Activated CD4-positive, alpha-beta T cell treated with anti-CD3 and anti-CD28 coated beads for 36 hours (primary cell): ENCODE data around the gene APOBEC4. TPM values are rescaled to one million over a fixed set of nuclear protein-coding genes. Genes with fewer than 3 reads are reported as not detected.
A peak's percentile ranks its signal among the peaks of the same experiment; 100 is the strongest.
"Not testable (repeated sequence)": the region's sequence is repeated elsewhere in the genome, so short reads cannot be mapped to it uniquely, and the experiment has no call there.

ENCODE experiments used
- ATAC-seq: fragments of 200-7000 bp; cut with Tn5 transposase; one replicate; pipeline ENCODE4 v1.10.0; 2021; ENCODE audit warnings: mild to moderate bottlenecking, moderate library complexity
- CTCF ChIA-PET: fragments of 350-600 bp; sonication (Branson Sonifier 250); formaldehyde crosslinking; loops from one replicate; lab custom pipeline; 2021; ENCODE audit warnings: antibody characterized with exemption; lab: Charles Lee
- POLR2A ChIA-PET: fragments of 350-600 bp; sonication (Branson Sonifier 250); formaldehyde crosslinking; loops from one replicate; lab custom pipeline; 2021; ENCODE audit warnings: antibody characterized with exemption, inconsistent platforms; lab: Charles Lee
- DNase-seq: peaks from one replicate; pipeline ENCODE4 v3.0.0-alpha.2; 2020
- H3K27ac Mint-ChIP-seq: one replicate; pipeline ENCODE4 v1.8.0; 2021; ENCODE audit warnings: mixed read lengths
- H3K27me3 Mint-ChIP-seq: one replicate; pipeline ENCODE4 v1.8.0; 2021; ENCODE audit warnings: mixed read lengths
- H3K36me3 Mint-ChIP-seq: one replicate; pipeline ENCODE4 v1.8.0; 2021; ENCODE audit warnings: low read depth, mixed read lengths
- H3K4me1 Mint-ChIP-seq: one replicate; pipeline ENCODE4 v1.8.0; 2021; ENCODE audit warnings: mixed read lengths
- H3K4me3 Mint-ChIP-seq: one replicate; pipeline ENCODE4 v1.8.0; 2021; ENCODE audit warnings: mild to moderate bottlenecking, moderate library complexity, mixed read lengths
- H3K9me3 Mint-ChIP-seq: one replicate; pipeline ENCODE4 v1.8.0; 2021; ENCODE audit warnings: low read depth, mixed read lengths
- intact Hi-C, 2 experiments: fragments of 100-400 bp; cut with DNase I in 1 of 2; cut with micrococcal nuclease in 1 of 2; formaldehyde crosslinking; loops; one replicate each; pipeline versions ENCODE4 v1.14.2 to v1.15.1; 2022 to 2024; cut with DNase I, micrococcal nuclease
- total RNA-seq, 2 experiments: library from RNA; stranded (reverse); gene quantifications; one replicate each; pipeline ENCODE4 v1.2.3, GENCODE V29; 2021

Gene APOBEC4
- total RNA-seq, 2 experiments from 2014 or later, result not detected

DNA sequence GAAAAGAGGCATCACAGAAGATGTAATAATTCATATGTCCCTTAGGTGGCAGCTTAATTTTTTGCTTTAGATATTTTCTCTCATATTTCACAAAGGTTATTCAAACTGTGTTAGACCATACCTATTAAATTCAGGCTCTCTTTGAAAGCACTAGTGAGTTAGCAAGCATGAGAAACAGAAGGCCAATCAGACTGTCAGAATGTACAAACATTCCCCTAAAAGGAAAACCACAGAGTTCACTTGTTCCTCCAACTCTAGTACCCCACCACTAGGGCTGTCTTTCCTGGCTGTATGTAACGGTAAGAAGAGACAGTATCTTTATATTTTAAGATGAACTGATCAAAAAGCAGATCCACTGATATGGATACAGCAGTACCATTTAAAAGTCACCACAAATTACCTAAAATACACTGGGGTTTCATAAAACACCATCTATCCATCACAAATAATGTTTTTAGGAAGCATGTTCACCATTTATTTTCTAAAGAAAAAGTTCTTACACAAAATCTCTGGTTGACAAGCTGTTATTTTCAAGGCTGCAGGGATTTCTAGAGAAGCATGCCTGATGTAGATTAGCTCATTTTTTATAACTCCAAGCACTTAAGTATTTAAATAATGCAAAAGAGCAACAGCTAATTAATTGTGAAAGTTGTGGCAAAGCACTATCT lies 19.3 kb downstream of the APOBEC4 start:
- Mint-ChIP-seq H3K27ac (peak overlapping the region; percentile 95), H3K4me1 (peaks cover 50% of the 10 kb centered on the region), H3K36me3 (peaks cover 30% of the 10 kb centered on the region), H3K4me3 (peak overlapping the region; percentile 97), H3K27me3 (no peaks in the 10 kb centered on the region), H3K9me3 (peaks cover under 1% of the 10 kb centered on the region)
- ATAC-seq (peak; percentile 28), DNase-seq (peak; percentile 27)
- ChIA-PET POLR2A (interaction anchor here (0.5 to 0.7 kb wide), 3 partner anchors 25 to 409 kb away, joined by 3 to 4 read pairs (median 4); no protein-coding TSS in a partner anchor), CTCF (interaction anchor here (0.7 to 4.1 kb wide), 16 partner anchors 13 to 435 kb away, joined by 3 to 42 read pairs (median 4); partner anchors contain the start of genes APOBEC4 and SMG7)
- intact Hi-C loops, result loop anchor here (2.0 to 10.0 kb wide), 8 partner anchors 42 to 1681 kb away; partner anchors contain the start of genes C1orf21 (in 1 of the 2), EDEM3 (in 1 of the 2), IVNS1ABP (in 1 of the 2) and LAMC1 (in 1 of the 2)

DNA sequence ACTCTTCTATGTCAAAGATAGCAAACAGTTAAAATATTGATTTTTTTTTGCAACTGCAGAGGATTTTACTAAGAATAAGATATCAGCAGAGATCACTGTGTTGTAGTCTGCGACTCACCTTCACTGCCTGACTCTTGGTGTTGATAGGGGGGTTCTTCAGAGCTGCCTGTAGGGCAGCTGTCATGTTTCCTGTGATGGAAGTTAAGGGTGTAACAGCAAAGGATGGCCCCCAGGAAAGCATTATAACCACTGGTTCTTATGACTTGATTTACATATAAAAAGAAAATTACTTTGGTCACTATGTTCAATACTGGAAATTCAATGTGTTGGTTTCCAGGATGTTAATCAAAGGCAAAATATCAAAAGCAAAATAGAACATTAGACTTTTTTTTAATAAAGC lies 20.2 kb downstream of the APOBEC4 start:
- intact Hi-C loops, result loop anchor here (5.0 to 10.0 kb wide), 7 partner anchors 41 to 1682 kb away; partner anchors contain the start of genes C1orf21 (in 1 of the 2), EDEM3 (in 1 of the 2), IVNS1ABP (in 1 of the 2) and LAMC1 (in 1 of the 2)
- ATAC-seq (no peak), DNase-seq (peak; percentile 34)
- ChIA-PET POLR2A (interaction anchor here (0.6 kb wide), 1 partner anchor 409 kb away, joined by 4 read pairs; no protein-coding TSS in a partner anchor), CTCF (interaction anchor here (0.8 to 4.1 kb wide), 12 partner anchors 10 to 355 kb away, joined by 3 to 42 read pairs (median 6); partner anchors contain the start of genes APOBEC4 and SMG7)
- no peaks in the 10 kb centered on the region for H3K27me3 Mint-ChIP-seq
- peak overlapping the region; percentile 97 for H3K4me3 Mint-ChIP-seq
- H3K4me1 Mint-ChIP-seq, result peaks cover 58% of the 10 kb centered on the region
- peaks cover 3% of the 10 kb centered on the region for H3K9me3 Mint-ChIP-seq
- peak overlapping the region; percentile 95 for H3K27ac Mint-ChIP-seq
- peaks cover 38% of the 10 kb centered on the region for H3K36me3 Mint-ChIP-seq

DNA sequence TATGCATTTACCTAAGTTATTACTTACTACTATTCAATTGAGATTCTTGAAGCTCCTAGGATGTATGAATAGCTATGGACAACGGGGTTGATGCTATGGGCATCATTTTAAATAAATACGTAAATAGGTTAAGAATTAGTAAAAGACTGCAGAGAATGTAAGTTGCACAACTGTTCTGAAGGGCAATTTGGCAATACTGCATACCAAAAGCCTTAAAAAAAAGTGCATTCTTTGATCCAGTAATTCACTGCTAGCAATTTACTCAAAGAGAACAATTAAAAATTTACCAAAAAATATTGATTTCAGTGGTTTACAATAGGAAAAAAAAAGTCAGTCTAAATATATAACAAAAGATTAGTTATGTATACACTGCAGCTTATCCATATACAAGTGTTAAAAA lies 21.0 kb downstream of the APOBEC4 start:
- ChIA-PET CTCF (interaction anchor here (0.6 to 4.1 kb wide), 5 partner anchors 9 to 64 kb away, joined by 4 to 42 read pairs (median 5); partner anchors contain the start of gene APOBEC4), POLR2A (no interaction called here)
- Mint-ChIP-seq H3K27ac (no peak overlapping the region), H3K27me3 (no peaks in the 10 kb centered on the region), H3K36me3 (peaks cover 41% of the 10 kb centered on the region), H3K4me3 (peak overlapping the region; percentile 97), H3K4me1 (peaks cover 59% of the 10 kb centered on the region), H3K9me3 (peaks cover 3% of the 10 kb centered on the region)
- ATAC-seq (no peak), DNase-seq (no peak)
- intact Hi-C loops, result loop anchor here (5.0 to 10.0 kb wide), 7 partner anchors 40 to 1683 kb away; partner anchors contain the start of genes C1orf21 (in 1 of the 2), EDEM3 (in 1 of the 2), IVNS1ABP (in 1 of the 2) and LAMC1 (in 1 of the 2)

DNA sequence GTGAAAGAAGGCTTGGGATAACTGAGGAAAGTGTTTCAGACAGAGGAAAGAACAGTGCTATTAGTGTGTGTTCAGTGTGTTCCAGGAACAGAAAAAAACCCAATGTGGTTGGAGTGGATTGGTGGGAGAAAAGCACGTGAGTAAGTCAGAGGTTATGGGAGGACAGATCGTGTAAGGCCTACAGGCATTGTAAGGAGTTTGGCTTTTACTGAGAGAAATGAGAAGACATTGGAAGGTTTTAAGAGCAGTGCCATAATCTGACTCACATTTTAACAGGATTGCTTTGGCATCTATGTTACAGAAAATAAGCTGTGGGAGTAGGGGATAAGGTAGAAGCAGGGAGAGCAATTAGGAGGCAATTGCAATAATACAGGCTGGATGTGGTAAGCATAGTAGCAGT lies 22.4 kb downstream of the APOBEC4 start:
- Mint-ChIP-seq H3K36me3 (peaks cover 41% of the 10 kb centered on the region), H3K27me3 (no peaks in the 10 kb centered on the region), H3K9me3 (peaks cover 3% of the 10 kb centered on the region), H3K27ac (peak overlapping the region; percentile 56), H3K4me1 (peaks cover 46% of the 10 kb centered on the region), H3K4me3 (peak overlapping the region; percentile 34)
- intact Hi-C loops, result loop anchor here (5.0 to 10.0 kb wide), 7 partner anchors 38 to 1684 kb away; partner anchors contain the start of genes C1orf21 (in 1 of the 2), EDEM3 (in 1 of the 2), IVNS1ABP (in 1 of the 2) and LAMC1 (in 1 of the 2)
- ChIA-PET POLR2A (interaction anchor here (1.0 kb wide), 1 partner anchor 81 kb away, joined by 3 read pairs; no protein-coding TSS in a partner anchor), CTCF (no interaction called here)
- no peak for DNase-seq
- no peak for ATAC-seq

DNA sequence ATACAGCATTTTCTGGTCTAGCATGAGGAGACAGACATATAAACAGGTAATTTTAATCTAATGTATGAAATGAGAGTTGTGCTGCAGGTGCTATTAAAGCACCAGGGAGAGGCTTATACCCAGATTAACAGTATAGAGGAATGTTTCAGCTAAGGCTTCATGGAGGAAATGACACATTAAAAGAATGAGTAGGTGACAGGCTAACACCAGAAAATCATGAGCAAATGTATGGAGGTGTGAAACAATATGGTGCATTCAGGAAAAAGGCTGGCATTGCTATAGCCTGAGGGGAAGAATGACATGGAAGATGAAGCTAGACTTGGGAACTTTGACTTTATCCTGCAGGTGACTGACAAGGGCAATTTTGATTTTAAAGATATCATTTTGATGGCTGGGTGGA lies 24.6 kb downstream of the APOBEC4 start:
- POLR2A ChIA-PET, result no interaction called here
- ATAC-seq, result peak; percentile 63
- CTCF ChIA-PET, result interaction anchor here (0.9 to 1.9 kb wide), 6 partner anchors 27 to 288 kb away, joined by 3 to 7 read pairs (median 4); no protein-coding TSS in a partner anchor

DNA sequence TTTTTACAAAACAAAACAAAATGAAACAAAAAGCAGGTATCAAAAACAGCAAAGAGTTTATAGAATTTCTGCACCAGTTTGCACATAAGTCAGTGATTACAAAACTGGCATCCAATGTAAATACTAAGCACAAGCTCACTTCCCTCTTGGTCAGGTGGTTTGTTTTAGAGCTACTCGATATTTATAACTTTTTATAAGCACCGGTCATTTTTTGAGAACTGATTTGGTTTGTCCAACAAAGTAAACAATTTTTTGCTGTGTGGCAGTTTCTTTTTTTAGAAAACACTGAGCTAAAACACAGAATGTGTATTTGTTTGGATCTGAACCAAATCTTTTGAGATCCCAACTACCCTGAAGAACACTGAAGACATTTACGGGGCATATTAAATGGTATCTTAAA lies 26.9 kb downstream of the APOBEC4 start:
- ATAC-seq, H3K27me3 Mint-ChIP-seq, DNase-seq, H3K4me3 Mint-ChIP-seq, H3K9me3 Mint-ChIP-seq, POLR2A ChIA-PET, intact Hi-C loops: not testable (repeated sequence)
- peaks cover 40% of the 10 kb centered on the region for H3K36me3 Mint-ChIP-seq
- peaks cover 37% of the 10 kb centered on the region for H3K4me1 Mint-ChIP-seq
- CTCF ChIA-PET, result interaction anchor here (0.6 to 1.2 kb wide), 5 partner anchors 16 to 278 kb away, joined by 3 to 4 read pairs (median 3); no protein-coding TSS in a partner anchor
- H3K27ac Mint-ChIP-seq, result peak overlapping the region; percentile 28

More for the DNA sequence above, 24.6 kb downstream of the APOBEC4 start:
- H3K4me3 Mint-ChIP-seq, result no peak overlapping the region
- peaks cover 48% of the 10 kb centered on the region for H3K4me1 Mint-ChIP-seq
- peaks cover 3% of the 10 kb centered on the region for H3K9me3 Mint-ChIP-seq
- DNase-seq, result no peak
- intact Hi-C loops, result no loop called here
- peaks cover 45% of the 10 kb centered on the region for H3K36me3 Mint-ChIP-seq
- peak overlapping the region; percentile 77 for H3K27ac Mint-ChIP-seq
- H3K27me3 Mint-ChIP-seq, result no peaks in the 10 kb centered on the region

DNA sequence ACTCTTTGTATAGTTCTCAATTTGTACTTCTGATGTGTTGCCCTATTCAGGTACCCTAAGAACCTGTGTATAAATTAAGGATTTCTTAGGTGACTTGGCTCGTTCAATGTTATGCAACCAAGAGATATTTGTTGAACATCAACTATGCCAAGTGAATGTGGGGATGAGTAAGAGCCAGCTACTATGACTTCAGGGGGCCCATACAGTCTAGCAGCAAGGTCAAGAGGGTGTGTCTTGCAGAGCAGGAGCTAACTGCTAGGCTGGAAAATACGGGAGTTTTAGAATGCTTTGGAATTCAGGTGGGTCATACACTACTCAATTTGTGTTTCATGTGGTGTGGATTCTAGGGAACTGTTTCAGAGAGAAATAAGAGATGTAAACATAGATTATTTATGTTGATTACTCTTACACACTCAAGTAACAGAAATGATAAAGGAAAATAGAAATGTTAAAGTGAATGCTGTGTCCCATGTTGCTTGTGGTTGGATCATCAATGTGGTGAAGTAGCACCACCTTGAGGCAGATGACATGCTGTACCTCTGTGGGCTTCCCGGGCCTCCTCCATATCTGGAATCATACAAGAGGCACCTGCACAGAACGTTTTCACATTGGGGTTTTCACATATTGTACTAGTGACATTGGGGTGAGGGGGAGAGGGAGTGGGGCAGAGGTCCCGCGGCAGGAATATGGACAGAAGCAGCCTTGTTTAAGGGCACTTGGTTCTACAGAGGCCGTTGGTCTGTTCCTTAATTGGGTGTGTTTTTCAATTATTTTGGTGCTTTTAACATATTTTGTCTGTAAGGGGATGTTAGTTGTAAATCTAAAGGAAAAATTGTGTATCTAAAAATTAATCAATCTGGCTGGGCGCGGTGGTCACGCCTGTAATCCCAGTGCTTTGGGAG lies 30.0 kb downstream of the APOBEC4 start:
- Mint-ChIP-seq H3K27ac (peak overlapping the region; percentile 22), H3K4me3 (no peak overlapping the region), H3K27me3 (no peaks in the 10 kb centered on the region), H3K36me3 (peaks cover 14% of the 10 kb centered on the region), H3K9me3 (no peaks in the 10 kb centered on the region), H3K4me1 (peaks cover 17% of the 10 kb centered on the region)
- ChIA-PET POLR2A (no interaction called here), CTCF (interaction anchor here (0.8 kb wide), 1 partner anchor 9 kb away, joined by 4 read pairs; no protein-coding TSS in a partner anchor)
- intact Hi-C loops, result loop anchor here (1.0 to 5.0 kb wide), 6 partner anchors 54 to 342 kb away; no protein-coding TSS in a partner anchor
- ATAC-seq (peak; percentile 97), DNase-seq (peak; percentile 71)

DNA sequence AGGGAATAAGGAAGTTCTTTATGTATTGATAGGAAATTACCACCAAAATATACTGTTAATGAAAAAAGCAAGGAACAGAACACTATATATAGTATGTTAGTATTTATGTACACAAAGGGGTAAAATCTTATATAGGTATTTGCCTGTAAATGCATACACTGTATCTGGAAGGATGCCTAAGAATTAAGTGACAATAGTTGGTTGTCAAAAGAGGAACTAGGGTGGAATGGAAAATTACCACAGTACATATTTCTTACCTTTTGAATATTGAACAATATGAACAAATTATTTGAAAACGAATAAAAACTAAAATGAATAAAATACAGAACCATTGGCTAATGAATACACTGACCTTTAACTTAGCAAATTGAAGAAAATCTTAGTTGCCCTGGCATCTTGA lies 31.1 kb downstream of the APOBEC4 start:
- Mint-ChIP-seq H3K27me3 (no peaks in the 10 kb centered on the region), H3K36me3 (peaks cover 10% of the 10 kb centered on the region), H3K9me3 (no peaks in the 10 kb centered on the region), H3K27ac (no peak overlapping the region), H3K4me3 (no peak overlapping the region), H3K4me1 (peaks cover 14% of the 10 kb centered on the region)
- intact Hi-C loops, result loop anchor here (2.0 to 5.0 kb wide), 4 partner anchors 53 to 151 kb away; no protein-coding TSS in a partner anchor
- ChIA-PET CTCF (no interaction called here), POLR2A (no interaction called here)
- ATAC-seq (no peak), DNase-seq (no peak)

DNA sequence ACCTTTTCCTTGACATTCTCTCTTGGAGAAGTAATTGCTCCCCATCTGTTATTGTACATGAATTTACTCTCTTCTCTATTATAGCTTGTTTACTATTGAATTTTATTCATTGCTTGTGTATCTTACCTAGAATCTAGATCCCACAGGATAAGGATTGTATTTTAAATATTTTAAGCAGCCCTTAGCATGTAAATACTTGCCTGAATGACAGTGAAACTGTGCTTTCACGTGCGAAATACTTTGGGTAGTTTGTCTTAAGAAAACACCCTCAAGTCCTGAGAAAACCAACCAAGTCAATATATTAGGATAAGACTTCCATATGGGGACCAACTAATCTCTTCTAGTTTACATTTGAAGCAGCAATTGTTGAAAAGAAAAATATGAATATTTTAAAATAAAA lies 32.8 kb downstream of the APOBEC4 start:
- ChIA-PET CTCF (interaction anchor here (0.9 to 2.1 kb wide), 3 partner anchors 14 to 60 kb away, joined by 3 to 7 read pairs (median 3); no protein-coding TSS in a partner anchor), POLR2A (interaction anchor here (0.6 kb wide), 1 partner anchor 1096 kb away, joined by 3 read pairs; no protein-coding TSS in a partner anchor)
- ATAC-seq (no peak), DNase-seq (no peak)
- Mint-ChIP-seq H3K4me3 (no peak overlapping the region), H3K9me3 (no peaks in the 10 kb centered on the region), H3K27me3 (no peaks in the 10 kb centered on the region), H3K27ac (no peak overlapping the region), H3K36me3 (peaks cover 10% of the 10 kb centered on the region), H3K4me1 (peaks cover 14% of the 10 kb centered on the region)
- intact Hi-C loops, result loop anchor here in 1 of 2 experiments (5.0 kb wide), 1 partner anchor 78 kb away; no protein-coding TSS in a partner anchor

DNA sequence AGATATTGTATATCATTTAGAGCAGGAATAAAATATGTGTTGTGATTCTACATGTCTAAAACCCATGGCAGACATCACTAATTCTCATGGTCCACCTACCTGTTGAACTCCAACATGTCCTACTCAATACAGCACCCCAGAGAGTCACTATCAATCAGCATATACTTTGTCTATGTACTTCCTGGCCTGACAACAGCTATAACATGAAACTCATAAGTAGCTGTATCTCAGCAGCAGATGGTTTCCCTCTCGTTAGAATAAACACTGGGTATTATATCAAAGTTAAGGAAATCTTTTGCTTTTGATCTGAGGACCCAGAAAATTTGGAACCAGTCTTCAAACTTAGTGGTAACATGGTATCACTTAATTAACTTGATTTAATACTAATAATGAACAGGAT lies 33.3 kb downstream of the APOBEC4 start:
- Mint-ChIP-seq H3K9me3 (no peaks in the 10 kb centered on the region), H3K27ac (no peak overlapping the region), H3K36me3 (peaks cover 8% of the 10 kb centered on the region), H3K4me1 (peaks cover 14% of the 10 kb centered on the region), H3K4me3 (no peak overlapping the region), H3K27me3 (no peaks in the 10 kb centered on the region)
- intact Hi-C loops, result loop anchor here in 1 of 2 experiments (5.0 kb wide), 1 partner anchor 77 kb away; no protein-coding TSS in a partner anchor
- DNase-seq (no peak), ATAC-seq (peak; percentile 48)
- POLR2A ChIA-PET, result no interaction called here
- CTCF ChIA-PET, result interaction anchor here (0.9 to 2.1 kb wide), 4 partner anchors 14 to 163 kb away, joined by 3 to 7 read pairs (median 4); no protein-coding TSS in a partner anchor
